CD4-positive, alpha-beta T cell treated with Interferon gamma for 1 hour (primary cell): ENCODE measurements around the gene MEIS1.

ENCODE experiments used
- DNase-seq: peaks from one replicate; pipeline ENCODE4 v3.0.0-alpha.2; 2020

MEIS1 gene

GRCh38 chr2:66431846-66432587 is 2.9 kb upstream of the MEIS1 start:
- DNase-seq, result no peak

GRCh38 chr2:66432801-66433694 is 1.9 kb upstream of the MEIS1 start:
- peak; percentile 26 for DNase-seq

GRCh38 chr2:66433695-66433944 is 1.3 kb upstream of the MEIS1 start:
- DNase-seq, result no peak

DNA sequence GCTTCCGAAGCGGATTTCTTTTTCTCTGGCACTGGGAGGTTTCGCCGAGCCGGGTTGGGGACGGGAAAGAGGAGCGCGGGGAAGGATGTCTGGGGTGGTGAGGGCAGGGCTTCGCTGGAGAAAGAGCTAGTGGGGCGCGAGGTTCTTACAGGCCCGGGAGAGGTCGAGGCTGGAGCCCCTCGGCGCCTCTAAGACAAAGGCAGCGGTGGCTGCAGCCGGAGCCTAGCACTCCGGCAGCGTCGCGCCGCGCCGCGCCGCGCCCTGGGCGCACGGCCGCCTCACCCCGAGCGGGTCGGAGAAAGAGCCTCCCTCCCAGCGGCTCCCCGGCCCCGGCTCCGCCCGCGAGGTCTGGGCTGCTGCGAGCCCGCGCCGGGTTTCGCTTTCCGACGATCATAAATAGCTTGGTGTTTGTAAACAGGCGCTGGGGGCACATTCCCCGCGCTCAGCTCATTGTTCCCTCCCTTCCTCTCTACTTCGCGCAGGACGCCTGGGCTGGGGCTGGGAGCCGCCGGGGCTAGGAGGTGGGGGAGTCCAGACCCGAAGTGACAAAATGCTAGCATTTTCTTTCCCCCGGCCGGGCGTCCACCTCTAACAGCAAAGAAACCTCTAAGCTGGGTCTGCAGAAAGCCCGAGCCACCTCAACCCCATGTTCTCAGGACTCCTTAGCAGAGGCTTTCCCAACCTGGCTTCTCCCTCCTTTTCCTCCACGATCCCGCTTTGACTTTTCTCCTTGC is 813 bp upstream of the MEIS1 start:
- no peak for DNase-seq

DNA sequence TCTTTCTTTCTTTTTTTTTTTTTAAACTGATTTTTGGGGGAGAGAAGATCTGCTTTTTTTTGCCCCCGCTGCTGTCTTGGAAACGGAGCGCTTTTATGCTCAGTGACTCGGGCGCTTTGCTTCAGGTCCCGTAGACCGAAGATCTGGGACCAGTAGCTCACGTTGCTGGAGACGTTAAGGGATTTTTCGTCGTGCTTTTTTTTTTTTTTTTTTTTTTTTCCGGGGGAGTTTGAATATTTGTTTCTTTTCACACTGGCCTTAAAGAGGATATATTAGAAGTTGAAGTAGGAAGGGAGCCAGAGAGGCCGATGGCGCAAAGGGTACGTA is 587 bp downstream of the MEIS1 start:
- no peak for DNase-seq

- DNase-seq, result no peak
Observed at GRCh38 chr2:66435963-66436362, 1.0 kb downstream of the MEIS1 start.

- no peak for DNase-seq
Observed at GRCh38 chr2:66436581-66437001, 1.7 kb downstream of the MEIS1 start.

DNA sequence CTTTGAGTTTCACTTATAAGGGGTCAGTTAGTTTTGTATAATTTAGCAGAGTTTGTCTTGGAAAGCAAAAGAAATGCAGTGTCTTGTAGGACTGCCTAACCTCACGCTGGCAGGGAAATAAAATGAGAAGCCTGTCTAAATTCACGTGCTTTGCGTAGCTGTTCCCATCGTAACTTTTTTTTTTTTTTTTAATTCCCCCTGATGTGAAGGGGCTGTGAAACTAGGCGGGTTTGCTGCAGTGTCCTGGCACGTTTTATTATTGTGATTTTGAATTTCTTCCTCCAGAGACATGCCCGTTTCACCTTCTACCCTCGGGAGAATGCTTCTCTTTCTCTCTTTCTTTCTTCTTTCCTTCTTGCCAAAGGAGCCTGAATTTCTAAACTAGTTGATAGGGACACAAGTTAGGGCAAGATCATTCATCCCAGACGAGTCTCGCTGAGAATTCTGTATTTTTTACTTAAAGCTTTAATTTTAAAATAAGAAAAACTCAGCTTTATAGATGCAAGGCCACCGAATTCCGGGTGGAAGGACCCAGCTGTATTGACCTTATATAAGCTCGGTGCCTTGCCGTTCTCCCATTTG is 2.3 kb downstream of the MEIS1 start:
- DNase-seq, result no peak

GRCh38 chr2:66437691-66438497 is 3.0 kb downstream of the MEIS1 start:
- DNase-seq, result no peak

- DNase-seq, result no peak
Observed at GRCh38 chr2:66438498-66438833, 3.5 kb downstream of the MEIS1 start.

- DNase-seq, result no peak
Observed at GRCh38 chr2:66438891-66439811, 4.2 kb downstream of the MEIS1 start.

- no peak for DNase-seq
Observed at GRCh38 chr2:66439812-66440542, 5.1 kb downstream of the MEIS1 start.

GRCh38 chr2:66440708-66441497 is 6.0 kb downstream of the MEIS1 start:
- no peak for DNase-seq

DNA sequence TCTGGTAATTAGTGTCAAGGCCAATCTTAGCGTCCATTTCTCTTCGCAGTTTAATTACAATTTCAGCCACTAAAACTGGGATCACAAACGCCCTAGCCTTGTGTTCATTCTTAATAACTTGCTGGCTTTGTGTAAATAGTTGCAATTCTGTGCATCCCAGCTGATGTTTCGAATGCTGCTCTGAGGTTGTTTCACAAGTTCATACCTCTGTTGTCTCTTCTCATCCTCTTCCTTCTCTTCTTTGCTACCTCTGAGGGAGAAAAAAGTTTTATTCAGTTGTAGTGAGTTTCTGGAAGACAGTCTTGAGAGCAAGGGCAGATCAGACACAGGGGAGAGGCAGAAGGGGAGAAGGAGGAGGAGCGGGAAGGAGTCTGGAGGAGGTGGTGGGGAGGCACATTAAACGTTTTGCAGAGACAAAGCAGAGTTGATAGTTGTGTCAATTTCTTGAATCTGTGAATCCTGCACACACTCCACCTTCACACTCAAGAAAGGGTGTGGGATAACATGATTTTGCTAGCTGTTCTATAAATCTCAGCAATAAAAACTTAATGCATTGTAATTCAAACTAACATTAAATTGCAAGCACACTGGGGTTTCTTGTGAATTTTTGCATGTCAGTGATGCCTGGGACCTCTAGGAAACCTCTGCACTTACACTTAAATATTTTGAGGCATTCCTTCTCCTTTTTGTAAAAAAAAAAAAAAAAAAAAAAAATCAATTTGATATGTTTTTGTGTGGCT is 6.8 kb downstream of the MEIS1 start:
- no peak for DNase-seq

DNA sequence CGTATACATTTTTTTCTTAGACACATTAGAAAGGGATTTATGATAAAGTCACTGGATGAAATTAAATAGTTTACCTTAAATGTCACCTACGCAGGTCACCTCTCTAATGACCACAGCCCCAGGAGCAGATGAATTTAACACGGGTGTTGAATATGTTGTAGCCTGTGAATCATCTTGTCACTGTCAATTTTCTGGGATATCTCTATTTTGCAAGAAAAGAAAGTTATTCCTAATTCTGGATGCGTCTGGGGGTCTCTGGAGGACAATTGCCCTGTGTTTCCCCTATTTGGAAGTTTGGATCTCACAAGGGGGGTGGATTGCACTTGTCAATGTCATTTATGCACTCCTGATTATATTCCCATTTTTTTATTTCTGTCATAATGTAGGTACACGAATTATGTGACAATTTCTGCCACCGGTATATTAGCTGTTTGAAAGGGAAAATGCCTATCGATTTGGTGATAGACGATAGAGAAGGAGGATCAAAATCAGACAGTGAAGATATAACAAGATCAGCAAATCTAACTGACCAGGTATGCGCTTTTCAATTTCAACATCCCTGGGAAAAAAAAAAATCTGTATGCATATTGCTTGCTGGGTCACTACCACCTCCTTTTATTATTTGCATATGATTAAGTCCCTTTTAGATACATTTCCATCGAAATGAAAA is 7.7 kb downstream of the MEIS1 start:
- DNase-seq, result no peak

DNA sequence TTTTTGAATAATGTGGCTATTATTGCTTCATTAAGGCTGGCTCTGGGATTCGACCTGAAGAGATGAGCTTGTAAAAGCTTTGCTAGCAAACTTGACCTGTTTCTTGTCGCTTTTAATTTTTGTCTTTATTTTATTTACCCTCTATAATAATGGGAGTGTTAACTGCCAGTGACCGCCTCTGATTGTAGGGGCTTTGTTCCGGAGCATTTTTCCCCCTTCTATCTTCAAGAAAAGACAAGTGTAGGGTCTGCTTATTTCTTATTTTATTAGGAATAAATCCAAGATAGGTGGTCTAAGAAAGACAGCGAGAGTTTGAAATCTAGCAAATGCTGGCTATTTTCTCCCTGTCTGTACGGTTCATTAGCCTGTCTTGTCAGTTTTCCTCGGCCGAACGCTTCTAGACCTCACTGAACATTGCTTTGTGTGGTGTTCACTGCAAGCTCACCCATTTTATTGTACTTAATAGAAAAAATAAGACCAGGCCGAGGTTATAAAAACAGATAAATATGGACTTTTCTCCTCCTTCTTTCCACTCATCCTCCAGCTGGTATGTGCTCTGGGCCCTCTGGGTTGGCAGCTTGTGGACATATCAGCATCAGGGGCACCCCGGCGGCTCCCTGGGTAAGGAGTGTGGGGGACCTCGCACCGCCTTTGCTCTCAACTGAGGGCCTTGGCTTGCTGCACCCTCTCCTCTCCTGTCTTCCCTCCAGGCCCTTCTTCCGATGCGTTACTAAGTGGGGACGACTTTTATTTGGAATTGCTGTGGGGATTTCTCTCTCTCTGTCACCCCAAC is 8.5 kb downstream of the MEIS1 start:
- no peak for DNase-seq

GRCh38 chr2:66443979-66444861 is 9.3 kb downstream of the MEIS1 start:
- no peak for DNase-seq
